ENCODE results near the gene GPR75.

DNA sequence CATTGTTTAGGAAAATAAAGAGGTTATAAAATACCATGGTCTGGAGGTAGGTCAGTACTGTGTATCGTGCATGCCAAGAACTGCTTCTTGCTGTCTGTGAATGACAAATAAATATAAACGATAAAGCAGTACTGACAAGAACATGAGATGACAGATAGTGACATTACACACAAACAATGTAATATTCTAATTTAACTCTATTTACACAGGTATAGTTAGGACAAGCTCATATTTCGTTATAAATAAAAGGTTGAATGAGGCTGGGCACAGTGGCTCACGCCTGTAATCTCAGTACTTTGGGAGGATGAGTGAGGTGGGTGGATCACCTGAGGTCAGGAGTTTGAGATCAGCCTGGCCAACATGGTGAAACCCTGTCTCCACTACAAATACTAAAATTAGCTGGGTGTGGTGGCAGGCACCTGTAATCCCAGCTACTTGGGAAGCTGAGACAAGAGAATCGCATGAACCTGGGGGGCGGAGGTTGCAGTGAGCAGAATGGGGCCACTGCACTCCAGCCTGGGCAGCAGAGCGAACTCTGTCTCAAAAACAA lies 14.7 kb upstream of the GPR75 start:
- TF ChIP-seq, protein P1, sequence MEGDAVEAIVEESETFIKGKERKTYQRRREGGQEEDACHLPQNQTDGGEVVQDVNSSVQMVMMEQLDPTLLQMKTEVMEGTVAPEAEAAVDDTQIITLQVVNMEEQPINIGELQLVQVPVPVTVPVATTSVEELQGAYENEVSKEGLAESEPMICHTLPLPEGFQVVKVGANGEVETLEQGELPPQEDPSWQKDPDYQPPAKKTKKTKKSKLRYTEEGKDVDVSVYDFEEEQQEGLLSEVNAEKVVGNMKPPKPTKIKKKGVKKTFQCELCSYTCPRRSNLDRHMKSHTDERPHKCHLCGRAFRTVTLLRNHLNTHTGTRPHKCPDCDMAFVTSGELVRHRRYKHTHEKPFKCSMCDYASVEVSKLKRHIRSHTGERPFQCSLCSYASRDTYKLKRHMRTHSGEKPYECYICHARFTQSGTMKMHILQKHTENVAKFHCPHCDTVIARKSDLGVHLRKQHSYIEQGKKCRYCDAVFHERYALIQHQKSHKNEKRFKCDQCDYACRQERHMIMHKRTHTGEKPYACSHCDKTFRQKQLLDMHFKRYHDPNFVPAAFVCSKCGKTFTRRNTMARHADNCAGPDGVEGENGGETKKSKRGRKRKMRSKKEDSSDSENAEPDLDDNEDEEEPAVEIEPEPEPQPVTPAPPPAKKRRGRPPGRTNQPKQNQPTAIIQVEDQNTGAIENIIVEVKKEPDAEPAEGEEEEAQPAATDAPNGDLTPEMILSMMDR (IDR thresholded peaks at IDR 0.05), result no peak
- TF ChIP-seq POLR2A (IDR thresholded peaks at IDR 0.05), result no peak

Data from uterus (tissue), 2 donors.